22Rv1 (cell line): ENCODE results near the gene PDE3A.

Experiments
- H3K27ac ChIP-seq: fragments of 450-650 bp; 2 replicates; pipeline ENCODE4 v1.5.1; 2017
- ZFX ChIP-seq: fragments of 450-650 bp; IDR thresholded peaks from 2 replicates; pipeline ENCODE4 v1.6.1; 2017; ENCODE audit warnings: antibody characterized with exemption, borderline replicate concordance
- TF ChIP-seq, protein P1 (sequence below): fragments of 450-650 bp; IDR thresholded peaks from 2 replicates; pipeline ENCODE4 v1.5.1; 2017; ENCODE audit warnings: mild to moderate bottlenecking

Gene PDE3A

GRCh38 chr12:20438299-20438779, 70.0 kb downstream of the PDE3A start:
- no peak overlapping the region for H3K27ac ChIP-seq

GRCh38 chr12:20439626-20440025, 71.3 kb downstream of the PDE3A start:
- no peak overlapping the region for H3K27ac ChIP-seq
- TF ChIP-seq, protein P1, sequence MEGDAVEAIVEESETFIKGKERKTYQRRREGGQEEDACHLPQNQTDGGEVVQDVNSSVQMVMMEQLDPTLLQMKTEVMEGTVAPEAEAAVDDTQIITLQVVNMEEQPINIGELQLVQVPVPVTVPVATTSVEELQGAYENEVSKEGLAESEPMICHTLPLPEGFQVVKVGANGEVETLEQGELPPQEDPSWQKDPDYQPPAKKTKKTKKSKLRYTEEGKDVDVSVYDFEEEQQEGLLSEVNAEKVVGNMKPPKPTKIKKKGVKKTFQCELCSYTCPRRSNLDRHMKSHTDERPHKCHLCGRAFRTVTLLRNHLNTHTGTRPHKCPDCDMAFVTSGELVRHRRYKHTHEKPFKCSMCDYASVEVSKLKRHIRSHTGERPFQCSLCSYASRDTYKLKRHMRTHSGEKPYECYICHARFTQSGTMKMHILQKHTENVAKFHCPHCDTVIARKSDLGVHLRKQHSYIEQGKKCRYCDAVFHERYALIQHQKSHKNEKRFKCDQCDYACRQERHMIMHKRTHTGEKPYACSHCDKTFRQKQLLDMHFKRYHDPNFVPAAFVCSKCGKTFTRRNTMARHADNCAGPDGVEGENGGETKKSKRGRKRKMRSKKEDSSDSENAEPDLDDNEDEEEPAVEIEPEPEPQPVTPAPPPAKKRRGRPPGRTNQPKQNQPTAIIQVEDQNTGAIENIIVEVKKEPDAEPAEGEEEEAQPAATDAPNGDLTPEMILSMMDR = no peak
- no peak for TF ChIP-seq ZFX

More at GRCh38 chr12:20438299-20438779, 70.0 kb downstream of the PDE3A start:
- TF ChIP-seq, protein P1 = no peak
- TF ChIP-seq ZFX = no peak

GRCh38 chr12:20440408-20440807, 72.1 kb downstream of the PDE3A start:
- no peak overlapping the region for H3K27ac ChIP-seq
- TF ChIP-seq, protein P1 = no peak

- H3K27ac ChIP-seq = no peak overlapping the region
- TF ChIP-seq, protein P1 = no peak
- no peak for TF ChIP-seq ZFX
These were observed 74.0 kb downstream of the PDE3A start for GRCh38 chr12:20442322-20442721.

GRCh38 chr12:20443255-20443654, 74.9 kb downstream of the PDE3A start:
- TF ChIP-seq, protein P1 = no peak
- TF ChIP-seq ZFX = no peak

DNA sequence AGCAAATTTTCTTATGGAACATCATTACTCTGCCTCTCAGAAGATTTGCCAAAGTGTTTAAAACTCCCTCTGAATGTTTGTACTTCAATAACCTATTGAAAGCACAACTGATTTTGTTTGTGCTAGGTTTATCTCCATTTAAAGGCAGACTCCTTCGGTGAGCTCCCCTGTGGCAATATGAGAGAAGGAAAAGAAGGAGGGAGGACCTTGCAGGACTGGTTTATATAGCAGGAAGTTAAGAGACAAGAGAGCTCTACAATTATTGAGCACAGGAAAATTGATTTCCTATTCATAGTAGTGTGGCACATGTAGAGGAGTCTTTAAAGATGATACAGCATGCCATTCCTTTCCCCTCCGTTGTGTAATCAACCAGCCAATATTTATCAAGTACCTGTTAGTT, 75.5 kb downstream of the PDE3A start:
- no peak overlapping the region for H3K27ac ChIP-seq
- TF ChIP-seq ZFX = no peak
- TF ChIP-seq, protein P1 = no peak

More at GRCh38 chr12:20443255-20443654, 74.9 kb downstream of the PDE3A start:
- no peak overlapping the region for H3K27ac ChIP-seq

DNA sequence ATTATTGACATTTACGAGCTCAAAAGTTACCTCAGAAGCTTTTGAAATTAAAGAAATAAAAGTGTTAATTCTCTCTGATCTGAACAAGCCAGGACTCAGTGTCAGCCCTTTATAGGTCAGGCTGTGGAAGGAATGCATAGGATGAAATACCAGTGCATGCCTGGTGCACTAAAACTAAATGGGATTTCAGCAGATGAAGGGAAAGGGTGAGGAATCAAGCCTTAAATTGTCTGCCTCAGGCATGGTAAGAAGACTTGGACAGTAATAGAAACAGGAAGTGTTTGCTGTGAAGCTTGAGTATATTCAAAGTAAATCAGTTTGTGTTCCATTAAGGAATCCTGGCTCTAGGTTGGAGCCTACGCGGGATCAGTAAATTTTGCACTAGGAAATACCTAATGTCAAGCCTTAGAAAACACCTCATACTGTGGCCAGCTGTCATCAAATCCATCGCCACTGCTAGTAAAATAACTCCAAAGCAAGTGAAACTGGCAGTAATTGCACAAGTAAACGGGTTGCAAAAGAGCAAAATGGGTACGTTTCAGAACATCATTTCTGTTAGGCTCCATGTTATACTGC, 76.3 kb downstream of the PDE3A start:
- H3K27ac ChIP-seq = no peak overlapping the region
- no peak for TF ChIP-seq ZFX
- TF ChIP-seq, protein P1 = no peak
